Fibroblast of pulmonary artery (primary cell): Measurements from ENCODE around the gene CDADC1.

ENCODE experiments used
- DNase-seq: peaks from one replicate; pipeline ENCODE4 v3.0.0-alpha.2; 2010; ENCODE audit warnings: low read depth
- H3K4me3 ChIP-seq: replicated peaks from 2 replicates; pipeline ENCODE4 v1.5.1; 2011; ENCODE audit warnings: low read depth, mild to moderate bottlenecking, control low read depth, low read length, moderate library complexity
- TF ChIP-seq, protein P1 (sequence below): IDR thresholded peaks from 2 replicates; pipeline ENCODE4 v1.5.1; 2011; ENCODE audit warnings: mild to moderate bottlenecking, control low read depth, low read length, inconsistent platforms; ENCODE audit errors: missing control alignments

The CDADC1 gene

DNA sequence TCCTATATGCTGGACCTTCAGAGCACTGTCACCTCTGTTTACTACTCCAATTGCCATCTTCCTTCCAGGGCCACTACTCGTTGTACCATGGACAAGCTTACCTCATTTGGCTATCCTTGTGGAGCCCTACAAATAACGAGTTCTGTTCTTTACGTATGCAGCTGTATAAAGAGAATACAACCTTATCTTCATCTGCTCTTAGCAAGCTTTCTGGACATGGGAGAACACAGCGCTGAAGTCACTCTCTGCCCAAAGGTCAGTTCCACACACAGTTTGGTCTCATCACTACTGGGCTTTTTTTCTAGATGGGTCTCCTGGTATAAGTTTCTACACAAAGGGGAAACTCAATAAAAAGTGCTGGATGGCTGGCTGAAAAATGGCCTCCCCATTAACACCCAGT is 88.9 kb downstream of the CDADC1 start:
- no peak for DNase-seq
- H3K4me3 ChIP-seq: no peak overlapping the region
- TF ChIP-seq, protein P1, sequence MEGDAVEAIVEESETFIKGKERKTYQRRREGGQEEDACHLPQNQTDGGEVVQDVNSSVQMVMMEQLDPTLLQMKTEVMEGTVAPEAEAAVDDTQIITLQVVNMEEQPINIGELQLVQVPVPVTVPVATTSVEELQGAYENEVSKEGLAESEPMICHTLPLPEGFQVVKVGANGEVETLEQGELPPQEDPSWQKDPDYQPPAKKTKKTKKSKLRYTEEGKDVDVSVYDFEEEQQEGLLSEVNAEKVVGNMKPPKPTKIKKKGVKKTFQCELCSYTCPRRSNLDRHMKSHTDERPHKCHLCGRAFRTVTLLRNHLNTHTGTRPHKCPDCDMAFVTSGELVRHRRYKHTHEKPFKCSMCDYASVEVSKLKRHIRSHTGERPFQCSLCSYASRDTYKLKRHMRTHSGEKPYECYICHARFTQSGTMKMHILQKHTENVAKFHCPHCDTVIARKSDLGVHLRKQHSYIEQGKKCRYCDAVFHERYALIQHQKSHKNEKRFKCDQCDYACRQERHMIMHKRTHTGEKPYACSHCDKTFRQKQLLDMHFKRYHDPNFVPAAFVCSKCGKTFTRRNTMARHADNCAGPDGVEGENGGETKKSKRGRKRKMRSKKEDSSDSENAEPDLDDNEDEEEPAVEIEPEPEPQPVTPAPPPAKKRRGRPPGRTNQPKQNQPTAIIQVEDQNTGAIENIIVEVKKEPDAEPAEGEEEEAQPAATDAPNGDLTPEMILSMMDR: no peak

DNA sequence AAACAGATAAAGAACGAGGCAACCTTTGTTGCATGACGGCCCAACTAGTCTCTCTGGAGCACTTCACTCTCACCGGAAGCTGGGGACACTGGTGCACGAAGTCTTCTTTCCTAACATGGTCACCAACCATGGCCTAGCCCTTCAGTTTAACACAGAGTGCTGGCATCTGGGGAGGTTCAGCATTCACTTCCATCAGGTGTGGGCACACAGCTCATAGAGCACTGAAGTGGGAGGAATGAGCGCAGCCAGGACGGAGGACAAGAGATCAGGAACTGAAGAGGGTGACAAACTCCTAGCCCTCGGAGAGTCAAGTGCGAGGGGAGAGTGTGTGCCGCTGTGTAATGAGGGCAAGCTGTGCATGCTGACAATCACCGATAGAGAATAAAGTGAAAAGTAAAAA is 92.4 kb downstream of the CDADC1 start:
- TF ChIP-seq, protein P1: no peak

DNA sequence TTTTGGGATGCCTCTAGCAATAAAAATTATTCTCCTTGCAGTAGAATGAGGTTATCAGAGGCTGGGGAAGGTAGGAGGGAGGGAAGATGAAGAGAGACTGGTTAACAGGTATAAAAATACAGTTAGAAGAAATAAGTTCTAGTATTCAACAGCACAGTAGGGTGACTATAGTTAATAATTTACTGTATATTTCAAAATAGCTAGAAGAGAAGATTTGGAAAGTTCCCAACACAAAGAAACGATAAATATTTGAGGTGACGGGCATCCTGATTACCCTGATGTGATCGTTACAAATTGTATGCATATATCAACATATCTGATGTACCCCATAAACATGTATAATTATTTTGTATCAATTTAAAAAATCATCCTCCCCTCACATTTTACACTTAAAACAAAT is 93.8 kb downstream of the CDADC1 start:
- TF ChIP-seq, protein P1: no peak
- DNase-seq: no peak
- no peak overlapping the region for H3K4me3 ChIP-seq

More for the DNA sequence above, 92.4 kb downstream of the CDADC1 start:
- DNase-seq: no peak
- H3K4me3 ChIP-seq: no peak overlapping the region

DNA sequence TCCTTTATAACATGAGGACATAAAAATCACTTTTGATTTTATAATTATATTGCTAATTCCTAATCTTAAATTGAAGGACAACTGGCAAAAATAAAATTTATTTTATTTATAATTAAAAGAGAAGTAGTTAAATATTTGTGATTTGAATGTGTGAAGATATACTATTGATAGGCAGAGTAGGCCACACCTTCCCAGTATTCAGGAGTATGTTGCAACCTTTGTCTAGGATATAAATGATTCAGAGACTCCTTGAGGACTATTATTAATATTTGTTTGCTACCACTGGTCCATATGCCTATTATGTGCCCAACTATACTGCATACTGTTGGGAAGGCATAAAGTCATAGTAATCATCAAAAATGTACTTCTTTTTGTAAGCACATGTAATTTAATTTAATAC is 94.2 kb downstream of the CDADC1 start:
- DNase-seq: no peak
- H3K4me3 ChIP-seq: no peak overlapping the region
- TF ChIP-seq, protein P1: no peak

DNA sequence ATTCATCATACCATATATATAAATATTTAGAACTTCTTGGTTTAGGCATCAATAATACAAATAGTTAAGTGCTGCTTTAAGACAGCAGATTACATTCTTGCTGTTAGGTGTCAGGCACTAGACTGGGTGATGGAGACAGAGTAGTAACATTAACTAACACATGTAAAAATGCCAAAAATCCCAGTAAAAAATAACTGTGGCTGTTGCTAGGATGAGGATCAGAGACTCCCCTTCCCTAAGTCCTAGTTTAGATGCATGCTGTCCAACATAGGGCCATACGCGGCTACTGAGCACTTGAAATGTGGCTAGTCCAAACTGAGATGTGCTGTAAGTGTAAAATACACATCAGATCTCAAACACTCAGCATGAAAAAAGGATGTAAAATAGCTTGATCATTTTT is 94.7 kb downstream of the CDADC1 start:
- TF ChIP-seq, protein P1: no peak
- no peak overlapping the region for H3K4me3 ChIP-seq
- no peak for DNase-seq
